Stimulated activated CD8-positive, alpha-beta memory T cell treated with anti-CD3 and anti-CD28 coated beads, Interleukin-15, amount 100 ng/mL, for 24 hours (primary cell): Measurements from ENCODE around the gene TMEM50B.
"Not testable (repeated sequence)": the region's sequence is repeated elsewhere in the genome, so short reads cannot be mapped to it uniquely, and the experiment has no call there.

Experiments
- DNase-seq: peaks from one replicate; pipeline ENCODE4 v3.0.0-alpha.2; 2020; ENCODE audit warnings: low read depth

Gene TMEM50B

DNA sequence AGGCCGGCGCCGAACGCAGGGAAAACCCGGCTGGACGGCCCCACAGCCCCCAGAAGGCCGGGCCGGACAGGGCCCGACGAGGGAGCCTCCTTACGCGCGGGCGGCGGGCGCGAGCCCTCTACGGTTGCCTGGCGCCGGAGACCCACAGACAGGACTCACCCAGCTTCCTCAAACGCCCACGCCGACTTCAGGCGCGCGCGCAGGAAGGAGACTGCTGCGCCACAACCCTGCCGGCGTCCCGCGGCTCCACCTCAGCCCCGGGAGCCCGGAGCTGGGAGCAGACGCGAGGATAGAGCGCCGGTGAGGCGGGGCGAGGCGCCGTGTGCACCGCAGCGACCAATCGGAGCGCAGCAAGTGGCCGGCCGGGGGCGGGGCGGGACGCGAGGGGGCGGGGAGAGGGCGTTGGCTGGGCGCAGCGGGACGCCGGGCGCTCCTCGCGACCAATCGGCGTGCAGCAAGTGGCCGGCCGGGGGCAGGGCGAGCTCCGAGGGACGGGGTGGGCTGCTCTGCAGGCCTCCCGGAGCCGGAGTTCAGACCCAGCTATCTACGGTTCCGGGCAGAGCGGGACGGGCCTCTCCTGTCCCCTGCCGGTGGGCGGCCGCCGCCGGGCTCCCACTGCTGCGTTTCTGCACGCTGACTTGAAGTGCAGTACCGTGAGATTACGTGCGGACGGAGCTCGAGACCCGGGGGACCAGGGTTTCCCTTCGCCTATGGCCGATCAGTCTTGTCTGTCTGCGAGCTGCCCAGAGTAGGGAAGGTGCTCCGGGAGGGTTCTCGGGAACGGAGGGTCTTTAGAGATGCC lies at the start of gene TMEM50B:
TSS of gene TMEM50B (minus strand) at position 296 of the 802 bp plus-strand sequence. CDS start 11,089 bp downstream, outside the sequence.
- peak; percentile 97 for DNase-seq

DNA sequence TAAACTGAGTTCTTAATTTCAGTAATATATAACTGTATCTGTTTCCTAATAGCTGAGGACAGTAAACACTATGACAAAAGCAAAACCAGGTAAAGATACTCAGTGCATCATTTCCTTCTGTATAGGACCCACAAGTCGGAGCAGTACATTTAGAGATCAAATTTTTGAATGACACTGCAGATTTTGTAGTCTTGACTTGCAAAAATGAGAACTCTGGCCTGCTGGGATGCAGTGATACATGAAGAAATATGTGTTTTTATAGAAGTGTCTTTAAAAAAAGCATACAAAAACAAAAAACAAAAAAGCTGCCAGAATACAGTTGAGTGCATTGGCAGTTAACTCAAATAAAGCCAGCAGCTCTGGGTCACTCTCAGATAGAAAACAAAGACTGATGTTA lies 43.2 kb upstream of the TMEM50B start:
- DNase-seq, result no peak

DNA sequence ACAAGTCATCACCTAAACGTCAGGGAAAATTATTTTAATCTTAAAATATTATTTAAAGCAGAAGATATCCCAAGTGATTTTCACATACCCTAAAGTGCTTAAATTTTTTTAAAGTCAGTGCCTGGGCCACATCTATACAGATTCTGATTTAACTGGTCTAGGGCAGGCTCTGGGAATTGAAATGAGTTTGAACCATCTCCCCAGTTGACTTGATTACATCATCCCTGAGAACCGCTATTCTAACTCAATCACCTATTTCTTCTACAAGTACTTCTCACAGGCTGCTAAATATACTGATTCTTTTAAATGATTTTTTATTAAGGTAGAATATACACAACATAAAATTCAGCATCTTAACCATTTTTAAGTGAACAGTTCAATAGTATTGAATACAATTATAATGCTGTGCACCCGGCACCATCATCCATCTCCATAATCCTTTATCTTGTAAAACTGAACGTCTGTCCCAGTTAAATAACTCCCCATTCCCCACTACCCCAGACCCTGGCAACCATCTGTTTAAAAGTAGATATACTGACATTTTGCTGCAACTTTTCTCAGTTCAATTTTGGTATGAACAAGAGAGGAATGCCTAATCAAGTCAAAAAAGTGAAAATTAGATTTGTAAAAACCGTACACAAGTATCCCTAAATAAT lies 42.7 kb upstream of the TMEM50B start:
- no peak for DNase-seq

DNA sequence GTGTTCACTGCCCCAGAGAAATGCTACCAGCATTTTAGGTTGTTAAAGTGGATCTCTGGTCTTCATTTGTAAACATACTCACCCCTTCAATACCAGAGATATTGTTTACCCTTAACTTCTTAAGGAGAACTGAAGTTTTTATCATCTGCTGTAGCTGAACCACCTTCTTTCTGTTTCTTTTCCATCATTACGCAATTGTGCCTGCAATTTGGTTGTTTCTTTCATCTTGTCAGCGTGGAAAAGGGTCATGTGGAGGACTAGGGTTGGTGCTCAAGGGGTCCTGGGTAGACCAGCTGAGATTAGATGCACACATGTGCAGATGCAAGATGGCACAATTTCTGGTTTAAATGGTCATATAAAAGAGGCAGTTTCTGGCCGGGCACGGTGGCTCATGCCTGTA lies 39.1 kb upstream of the TMEM50B start:
- DNase-seq, result no peak

DNA sequence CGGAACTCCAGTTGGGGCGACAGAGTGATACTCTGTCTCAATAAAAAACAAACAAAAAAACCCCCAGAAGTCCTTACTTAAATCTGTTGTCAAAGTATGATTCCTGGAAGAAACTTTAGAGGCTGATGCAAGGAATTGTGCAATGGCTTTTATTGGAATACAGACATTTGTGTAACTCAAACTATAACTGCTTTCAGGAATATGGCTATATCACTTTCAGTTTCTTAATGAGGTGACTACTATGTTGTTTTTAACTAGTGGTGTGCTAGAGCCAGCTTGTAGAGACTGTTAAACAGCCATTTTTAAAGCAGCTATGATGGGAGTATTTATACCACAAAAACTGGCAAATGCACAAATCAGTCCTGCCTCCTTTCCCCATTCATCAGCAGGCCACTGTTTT lies 34.5 kb upstream of the TMEM50B start:
- no peak for DNase-seq

DNA sequence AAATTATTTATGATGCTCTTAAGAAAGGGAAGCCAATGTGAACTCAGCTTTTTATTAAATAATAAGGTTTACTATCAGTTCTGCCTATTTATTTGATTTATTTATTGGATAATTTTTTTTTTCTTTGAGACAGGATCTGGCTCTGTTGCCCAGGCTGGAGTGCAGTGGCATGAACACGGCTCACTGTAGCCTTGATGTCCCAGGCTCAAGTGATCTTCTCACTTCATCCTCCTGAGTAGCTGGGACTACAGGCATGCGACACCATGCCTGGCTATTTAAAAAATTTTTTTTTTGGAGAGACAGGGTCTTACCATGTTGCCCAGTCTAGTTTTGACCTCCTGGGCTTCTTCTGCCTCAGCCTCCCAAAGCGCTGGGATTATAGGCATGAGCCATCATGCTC lies 32.7 kb upstream of the TMEM50B start:
- DNase-seq, result no peak

DNA sequence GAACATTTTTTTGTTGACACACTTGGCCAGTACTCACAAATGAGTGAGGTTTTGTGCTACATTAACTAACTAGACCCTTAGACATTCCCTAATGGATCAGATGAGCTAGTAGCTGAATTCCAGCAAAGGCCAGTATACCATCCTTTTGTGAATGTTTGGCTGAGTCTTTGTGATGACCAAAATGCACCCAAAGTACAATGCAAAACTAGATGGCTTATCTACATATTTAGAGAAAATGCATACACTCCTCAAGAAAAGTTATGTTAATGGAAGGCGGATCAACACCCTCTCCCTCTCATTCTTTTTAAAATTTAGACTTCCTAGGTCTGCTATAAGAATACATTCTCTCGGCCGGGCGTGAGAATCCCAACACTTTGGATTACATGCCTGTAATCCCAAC lies 31.9 kb upstream of the TMEM50B start:
- DNase-seq, result no peak

DNA sequence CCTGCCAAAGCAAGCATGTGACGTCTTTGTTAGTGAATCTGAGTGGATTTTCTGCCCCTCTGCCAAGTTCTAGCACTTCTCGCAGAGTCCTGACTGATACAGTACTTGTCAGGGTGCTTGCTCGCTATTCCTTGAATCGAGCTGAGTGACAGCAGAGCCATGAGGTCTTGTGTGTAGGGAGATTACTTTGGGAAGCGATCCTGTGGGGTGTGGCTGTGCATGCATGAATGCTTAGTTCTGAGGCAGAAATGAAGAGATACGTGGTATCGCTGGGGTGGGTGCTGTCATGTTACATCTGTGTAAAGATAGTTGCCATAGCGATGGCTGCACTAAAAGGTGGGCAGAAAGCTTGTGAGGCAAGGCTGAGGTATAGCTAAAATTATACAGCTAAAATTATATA lies 31.1 kb upstream of the TMEM50B start:
- DNase-seq, result no peak

DNA sequence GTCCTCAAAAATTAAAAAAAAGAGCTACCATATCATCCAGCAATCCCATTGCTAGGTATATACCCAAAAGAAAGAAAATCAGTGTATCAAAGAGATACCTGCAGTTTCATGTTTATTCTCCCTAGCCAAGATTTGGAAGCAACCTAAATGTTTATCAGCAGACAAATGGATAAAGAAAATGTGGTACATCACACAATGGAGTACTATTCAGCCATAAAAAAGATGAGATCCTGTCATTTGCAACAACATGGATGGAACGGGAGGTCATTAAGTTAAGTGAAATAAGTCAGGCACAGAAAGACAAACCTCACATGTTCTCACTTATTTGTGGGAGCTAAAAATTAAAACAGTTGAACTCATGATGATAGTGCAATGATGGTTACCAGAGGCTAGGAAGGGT lies 27.2 kb upstream of the TMEM50B start:
- not testable (repeated sequence) for DNase-seq

DNA sequence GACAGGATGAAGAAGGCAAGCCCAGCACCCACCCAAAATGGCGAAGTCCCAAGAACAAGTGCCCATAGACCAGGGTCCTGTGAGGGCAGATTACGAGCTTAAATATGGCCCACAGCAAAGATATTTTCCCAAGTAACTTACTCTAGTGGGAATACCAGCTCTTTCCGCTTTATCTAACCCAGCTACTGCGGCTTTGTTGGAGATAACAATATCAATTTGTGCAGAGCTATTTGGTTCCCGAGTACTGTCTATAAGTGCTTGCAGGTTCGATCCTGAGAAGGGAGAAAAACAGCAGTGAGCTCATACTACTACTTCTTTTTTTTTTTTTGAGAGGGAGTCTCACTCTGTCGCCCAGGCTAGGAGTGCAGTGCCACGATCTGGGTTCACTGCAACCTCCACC lies 26.1 kb upstream of the TMEM50B start:
- no peak for DNase-seq

DNA sequence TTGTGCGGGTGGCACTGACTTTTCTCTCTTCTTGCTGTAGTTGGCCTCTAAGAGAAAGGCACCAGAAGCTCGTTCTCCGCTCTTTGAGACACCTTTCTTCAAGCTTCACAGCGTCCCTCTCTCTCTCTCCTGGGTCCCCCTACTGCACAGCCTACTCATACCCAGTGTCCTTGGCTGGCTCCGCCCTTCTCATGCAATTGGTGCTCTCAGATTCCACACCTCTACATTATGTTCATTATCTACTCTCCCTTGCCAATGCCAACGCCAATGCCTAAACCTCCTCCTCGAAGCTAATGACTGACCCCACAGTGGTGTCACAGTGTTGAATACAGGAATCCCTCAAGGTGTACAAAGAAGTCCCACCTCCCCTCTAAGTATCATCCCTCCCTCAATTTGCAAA lies 16.6 kb upstream of the TMEM50B start:
- no peak for DNase-seq

DNA sequence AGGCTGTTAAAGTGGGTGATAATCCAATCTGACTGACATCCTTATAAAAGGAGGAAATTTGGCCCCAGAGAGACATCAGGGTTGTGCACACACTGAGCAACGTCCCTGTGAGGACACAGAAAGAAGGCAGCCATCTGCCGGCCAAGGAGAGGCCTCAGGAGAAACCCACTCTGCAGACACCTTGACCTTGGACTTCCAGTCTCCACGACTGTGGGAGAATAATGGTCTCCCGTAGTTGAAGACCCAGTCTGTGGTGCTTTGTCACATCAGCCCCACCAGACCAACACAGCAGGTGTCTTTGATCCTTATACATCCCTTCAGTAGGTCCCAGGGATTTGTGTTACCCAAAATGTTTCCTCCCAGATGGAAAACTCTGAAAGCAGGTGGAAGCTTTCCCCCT lies 16.0 kb upstream of the TMEM50B start:
- DNase-seq, result no peak

DNA sequence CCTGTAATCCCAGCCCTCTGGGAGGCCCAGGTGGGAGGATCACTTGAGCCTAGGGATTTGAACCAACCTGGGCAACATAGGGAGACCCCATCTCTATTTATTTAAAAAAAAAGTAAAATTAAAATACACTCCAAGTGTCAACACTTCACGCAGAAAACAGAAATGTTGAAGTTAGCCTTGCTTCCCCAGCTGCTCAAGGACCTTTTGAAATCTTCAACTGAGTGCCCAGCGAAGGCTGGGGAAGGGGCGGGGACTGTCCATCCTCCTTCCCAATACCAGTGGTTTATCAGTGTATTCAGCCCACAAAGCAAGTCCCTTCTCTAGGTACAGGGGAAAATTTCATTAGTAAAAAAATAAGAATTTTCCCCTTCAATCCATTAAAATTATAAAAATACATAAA lies 14.0 kb upstream of the TMEM50B start:
- no peak for DNase-seq

DNA sequence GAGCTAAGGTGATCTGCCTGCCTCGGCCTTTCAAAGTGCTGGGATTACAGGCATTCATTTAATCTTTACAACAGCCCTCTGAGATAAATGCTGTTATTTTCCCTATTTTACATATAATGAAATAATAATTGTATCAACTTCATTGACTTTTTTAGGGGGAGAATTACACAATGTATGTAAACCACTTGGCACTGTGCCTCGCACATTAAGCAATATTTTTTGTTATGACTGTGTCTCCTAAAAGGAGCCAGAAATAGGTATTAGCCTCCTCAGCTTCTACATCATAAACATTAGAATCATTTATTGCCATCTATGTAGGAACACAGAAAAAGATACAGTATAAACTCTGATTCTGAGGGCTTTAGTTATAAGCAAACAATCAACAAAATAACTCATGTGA lies 12.8 kb upstream of the TMEM50B start:
- DNase-seq, result no peak

DNA sequence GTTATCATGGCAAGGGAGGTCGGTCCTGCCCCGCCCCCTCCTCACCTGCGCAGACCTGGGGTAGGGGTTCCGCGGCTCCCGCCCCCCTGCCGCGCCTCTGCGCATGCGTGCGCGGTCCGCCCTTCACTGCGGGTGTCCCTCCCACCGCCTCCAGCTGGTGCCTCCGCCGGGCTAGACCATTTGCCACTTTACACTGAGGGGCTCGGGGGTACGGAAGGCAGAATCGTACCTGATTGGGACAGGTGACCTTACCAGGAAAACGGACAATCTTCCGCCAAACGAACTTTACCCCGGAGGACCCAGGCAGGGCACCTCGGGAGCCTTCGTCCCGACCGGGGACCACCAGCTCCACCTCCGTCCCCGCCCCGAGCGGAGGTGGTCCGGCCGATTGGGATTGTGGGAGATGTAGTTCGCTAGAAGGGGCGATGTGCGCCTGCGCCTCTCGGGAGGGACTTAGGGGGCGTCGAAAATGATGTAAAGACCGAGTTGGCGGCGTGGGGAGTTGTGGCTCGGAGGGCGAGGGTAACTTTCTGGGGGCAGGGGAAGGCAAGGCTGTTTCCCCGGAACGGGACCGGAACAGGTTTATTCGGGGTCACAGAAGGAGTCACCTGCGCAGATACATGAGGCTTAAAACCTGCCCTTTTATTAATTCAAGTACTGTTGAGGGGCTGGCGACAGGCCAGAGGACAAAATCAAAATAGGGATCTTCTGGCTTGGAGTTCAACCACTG lies 11.8 kb upstream of the TMEM50B start, which contains the start of gene DNAJC28:
TSS of gene DNAJC28 (minus strand) at position 344 of the 730 bp plus-strand sequence. CDS start 2,323 bp downstream, outside the sequence.
- peak; percentile 87 for DNase-seq

DNA sequence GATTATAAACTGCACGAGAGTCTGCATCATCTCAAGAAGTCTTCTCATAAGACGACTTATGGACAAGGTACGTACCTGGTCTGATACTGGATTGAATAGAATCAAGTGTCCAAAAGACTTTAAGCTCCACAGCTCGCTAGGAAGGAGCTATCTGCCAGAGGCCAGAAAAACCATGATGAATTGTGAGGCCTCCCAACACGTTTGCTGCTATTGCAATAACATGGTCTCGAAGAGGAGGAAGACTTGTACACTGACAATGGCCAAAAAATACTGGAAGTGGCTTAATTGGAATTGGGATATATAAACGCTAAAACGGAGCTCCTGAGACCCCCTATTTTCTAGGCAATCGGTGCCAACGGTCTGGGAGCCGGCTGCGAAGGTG lies 11.2 kb upstream of the TMEM50B start:
- DNase-seq, result no peak

DNA sequence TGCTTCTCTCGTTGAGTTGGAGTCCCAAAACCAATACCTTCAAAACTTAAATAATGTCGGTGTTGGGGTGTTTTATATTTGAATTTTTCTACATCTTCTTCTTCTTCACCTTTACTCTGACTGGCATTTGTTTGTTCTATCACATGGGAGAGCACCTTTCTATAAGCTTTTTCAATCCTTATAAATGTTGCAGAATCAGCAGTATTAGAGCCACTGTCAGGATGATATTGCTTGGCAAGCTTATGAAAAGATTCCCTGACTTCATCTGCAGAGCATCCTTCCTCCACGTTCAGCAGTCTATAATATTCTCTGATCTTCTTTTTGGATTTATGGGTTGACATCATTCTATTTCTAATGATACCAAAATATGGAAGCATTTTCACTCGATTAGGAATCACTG lies 9.2 kb upstream of the TMEM50B start:
- DNase-seq, result no peak

DNA sequence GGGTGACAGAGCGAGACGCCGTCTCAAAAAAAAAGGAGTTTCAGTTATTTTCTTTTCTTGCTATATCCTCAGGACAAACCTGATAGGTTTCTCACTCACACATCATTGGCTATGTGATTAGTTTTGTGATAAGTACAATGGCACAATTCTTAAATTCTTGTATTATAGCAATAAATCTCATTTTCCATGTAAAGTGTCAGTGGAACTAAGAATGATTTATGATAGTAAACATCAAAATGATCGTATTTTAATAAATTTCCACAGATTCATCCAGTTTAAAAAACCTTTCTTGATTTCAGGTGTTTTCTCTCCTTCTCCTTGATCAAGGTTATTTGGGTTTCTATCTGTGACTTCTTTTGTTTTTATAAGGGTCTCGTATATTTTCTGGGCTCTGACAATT lies 8.2 kb upstream of the TMEM50B start:
- DNase-seq, result no peak

DNA sequence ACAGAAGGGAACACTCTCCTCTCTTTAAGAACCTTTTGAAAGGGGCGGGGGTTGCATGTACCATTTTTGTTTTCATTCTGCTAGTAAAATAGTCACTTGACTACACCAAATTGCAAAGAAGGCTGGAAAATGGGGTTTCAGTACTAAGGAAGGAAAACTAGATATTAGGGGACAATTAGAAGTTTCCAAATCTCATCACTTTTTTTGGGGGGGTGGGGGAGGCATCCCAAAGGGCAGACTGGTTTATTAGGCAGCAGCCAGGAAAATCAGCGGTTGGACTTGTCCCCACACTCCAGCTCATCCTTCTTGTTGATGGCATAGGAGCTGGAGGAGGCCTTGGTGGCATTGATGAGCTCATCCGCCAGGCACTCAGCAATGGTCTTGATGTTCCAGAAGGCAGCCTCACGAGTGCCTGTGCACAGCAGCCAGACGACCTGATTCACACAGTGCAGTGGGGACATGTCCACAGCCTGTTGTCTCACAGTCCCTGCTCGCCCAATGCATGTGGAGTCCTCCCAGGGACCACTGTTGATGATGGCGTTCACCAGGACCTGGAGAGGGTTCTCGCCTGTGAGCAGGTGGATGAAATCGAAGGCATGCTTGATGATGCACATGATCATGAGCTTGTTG lies 1.7 kb upstream of the TMEM50B start:
- DNase-seq, result no peak

DNA sequence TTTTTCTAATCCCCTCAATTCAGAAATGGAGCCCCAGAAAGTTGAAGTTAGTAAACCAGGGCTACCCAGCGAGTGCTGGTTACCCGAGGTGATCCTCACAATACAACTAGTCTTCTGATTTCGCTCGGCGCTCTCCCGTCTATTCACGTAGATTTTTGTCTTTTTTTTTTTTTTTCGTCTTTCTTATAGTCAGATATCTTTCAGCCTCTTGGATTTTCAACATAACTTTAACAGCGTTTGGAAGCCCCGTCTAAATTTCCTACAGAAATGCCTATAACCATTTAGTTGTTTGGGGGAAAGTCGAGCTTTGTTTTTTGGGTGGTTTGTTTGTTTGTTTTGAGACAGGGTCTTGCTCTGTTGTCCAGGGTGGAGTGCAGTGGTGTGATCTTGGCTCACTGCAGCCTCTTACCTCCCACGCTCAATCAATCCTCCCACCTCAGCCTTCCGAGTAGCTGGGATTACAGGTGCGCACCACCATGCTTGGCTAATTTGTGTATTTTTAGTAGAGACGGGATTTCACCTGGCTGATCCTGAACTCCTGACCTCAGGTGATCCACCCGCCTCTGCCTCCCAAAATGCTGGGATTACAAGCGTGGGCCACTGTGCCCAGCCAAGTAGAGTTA lies 818 bp upstream of the TMEM50B start:
- DNase-seq, result no peak

DNA sequence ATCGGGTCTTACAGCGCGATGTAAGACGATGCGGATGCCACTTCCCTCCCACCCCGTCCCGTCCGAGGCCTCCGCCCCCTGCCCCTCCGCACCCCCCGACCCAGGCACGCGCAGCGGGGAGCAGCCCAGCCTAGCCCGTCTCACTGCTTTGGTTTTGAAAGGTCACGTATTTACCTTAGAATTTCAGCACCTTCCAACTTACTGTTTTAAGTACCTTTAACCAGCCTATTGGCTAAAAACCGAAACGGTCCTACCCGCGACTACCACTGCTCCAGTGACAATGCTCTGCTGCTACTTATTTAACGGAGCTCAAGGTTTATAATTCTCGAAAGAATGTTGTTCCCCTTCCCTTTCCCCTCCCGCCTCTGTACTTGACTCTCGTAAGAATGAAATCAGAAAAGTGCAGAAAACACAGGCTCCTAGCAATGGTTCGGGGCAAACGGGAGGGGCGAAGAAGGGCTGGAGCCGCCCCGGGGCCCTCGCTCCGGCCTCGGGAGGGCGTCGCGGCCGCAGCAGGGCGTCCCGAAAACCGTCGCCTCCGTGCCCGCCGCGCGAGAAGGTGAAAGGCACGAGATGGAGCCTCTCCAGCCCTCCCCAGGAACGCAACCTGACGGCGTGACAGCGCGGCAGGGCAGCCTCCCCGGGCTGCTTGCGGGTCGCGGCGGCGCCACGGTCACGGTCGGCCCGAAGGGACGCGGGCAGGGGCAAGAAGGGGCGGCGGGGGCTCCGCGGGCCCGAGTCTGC lies 667 bp downstream of the TMEM50B start:
- DNase-seq, result no peak
